ENCODE results near the gene NSL1. TPM values are rescaled to one million over a fixed set of nuclear protein-coding genes. Genes with fewer than 3 reads are reported as not detected.

NSL1 gene
- polyA plus RNA-seq, 3 donors, result 16.8 to 80.3 (median 62.3) TPM

DNA sequence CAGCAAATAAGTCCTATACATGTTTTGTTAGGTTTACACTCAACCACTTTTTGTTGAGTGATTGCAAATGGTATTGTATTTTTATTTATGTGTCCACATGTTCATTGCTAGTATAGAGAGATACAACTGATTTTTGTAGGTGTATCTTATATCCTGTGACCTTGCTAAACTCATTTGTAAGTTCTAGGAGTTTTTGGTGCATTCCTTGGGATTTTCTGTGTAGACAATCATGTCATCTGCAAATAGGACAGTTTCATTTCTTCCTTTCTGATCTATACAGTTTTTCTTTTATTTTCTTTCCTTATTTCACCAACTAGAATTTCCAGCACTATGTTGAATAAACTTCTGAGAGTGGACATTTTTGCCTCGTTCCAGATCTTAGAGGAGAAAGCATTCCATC is 75.4 kb downstream of the NSL1 start:
- Histone ChIP-seq H3K4me3 (replicated peaks in 1 of 3; ENCODE audit: low read depth in 2 of 3, low read length in 3 of 3) (no peak overlapping the region), H3K27me3 (ENCODE audit: control insufficient read depth in 2 of 2, insufficient read depth in 2 of 2, low read length in 2 of 2) (peaks cover 0 to 3% of the 10 kb centered on the region in 2 donors), H4K20me1 (ENCODE audit: insufficient read depth, low read length) (no peaks in the 10 kb centered on the region), H3K36me3 (replicated peaks in 1 of 2; ENCODE audit: control insufficient read depth in 1 of 2, insufficient read depth in 2 of 2, low read length in 2 of 2) (no peaks in the 10 kb centered on the region), H2AFZ (ENCODE audit: insufficient read depth, low read depth, low read length, poor library complexity, severe bottlenecking) (no peak overlapping the region), H3K9me3 (replicated peaks in 1 of 2; ENCODE audit: control insufficient read depth in 1 of 2, insufficient read depth in 1 of 2, low read length in 2 of 2) (no peaks in the 10 kb centered on the region), H3K4me1 (ENCODE audit: control insufficient read depth in 1 of 2, insufficient read depth in 2 of 2, low read length in 2 of 2) (no peaks in the 10 kb centered on the region), H3K4me2 (replicated peaks; ENCODE audit: extremely low read depth, low read length, poor library complexity, severe bottlenecking) (no peak overlapping the region), H3K79me2 (ENCODE audit: insufficient read depth, low read length) (no peaks in the 10 kb centered on the region), H3K27ac (ENCODE audit: low read depth in 1 of 2, low read length in 2 of 2) (no peak overlapping the region), H3K9ac (ENCODE audit: insufficient read depth, low read length, poor library complexity, severe bottlenecking) (no peak overlapping the region)
- H3K27me3 Mint-ChIP-seq (ENCODE audit: low read depth in 3 of 3), result peaks cover 8 to 12% (median 10%) of the 10 kb centered on the region in 3 donors
- peaks cover 0 to 2% (median 0%) of the 10 kb centered on the region in 7 donors for H3K9me3 Mint-ChIP-seq
- DNase-seq, result no peak
- H3K27ac Mint-ChIP-seq, result no peak overlapping the region
- H3K4me3 Mint-ChIP-seq, result no peak overlapping the region
- H3K4me1 Mint-ChIP-seq, result no peaks in the 10 kb centered on the region
- H3K36me3 Mint-ChIP-seq, result no peaks in the 10 kb centered on the region
- WGBS (ENCODE audit: insufficient coverage), result no CpG with 5 or more reads among the region's 1 CpG
- intact Hi-C loops (cut with micrococcal nuclease), result no loop called here
- TF ChIP-seq, protein P1, sequence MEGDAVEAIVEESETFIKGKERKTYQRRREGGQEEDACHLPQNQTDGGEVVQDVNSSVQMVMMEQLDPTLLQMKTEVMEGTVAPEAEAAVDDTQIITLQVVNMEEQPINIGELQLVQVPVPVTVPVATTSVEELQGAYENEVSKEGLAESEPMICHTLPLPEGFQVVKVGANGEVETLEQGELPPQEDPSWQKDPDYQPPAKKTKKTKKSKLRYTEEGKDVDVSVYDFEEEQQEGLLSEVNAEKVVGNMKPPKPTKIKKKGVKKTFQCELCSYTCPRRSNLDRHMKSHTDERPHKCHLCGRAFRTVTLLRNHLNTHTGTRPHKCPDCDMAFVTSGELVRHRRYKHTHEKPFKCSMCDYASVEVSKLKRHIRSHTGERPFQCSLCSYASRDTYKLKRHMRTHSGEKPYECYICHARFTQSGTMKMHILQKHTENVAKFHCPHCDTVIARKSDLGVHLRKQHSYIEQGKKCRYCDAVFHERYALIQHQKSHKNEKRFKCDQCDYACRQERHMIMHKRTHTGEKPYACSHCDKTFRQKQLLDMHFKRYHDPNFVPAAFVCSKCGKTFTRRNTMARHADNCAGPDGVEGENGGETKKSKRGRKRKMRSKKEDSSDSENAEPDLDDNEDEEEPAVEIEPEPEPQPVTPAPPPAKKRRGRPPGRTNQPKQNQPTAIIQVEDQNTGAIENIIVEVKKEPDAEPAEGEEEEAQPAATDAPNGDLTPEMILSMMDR (IDR thresholded peaks at IDR 0.05), result no peak

DNA sequence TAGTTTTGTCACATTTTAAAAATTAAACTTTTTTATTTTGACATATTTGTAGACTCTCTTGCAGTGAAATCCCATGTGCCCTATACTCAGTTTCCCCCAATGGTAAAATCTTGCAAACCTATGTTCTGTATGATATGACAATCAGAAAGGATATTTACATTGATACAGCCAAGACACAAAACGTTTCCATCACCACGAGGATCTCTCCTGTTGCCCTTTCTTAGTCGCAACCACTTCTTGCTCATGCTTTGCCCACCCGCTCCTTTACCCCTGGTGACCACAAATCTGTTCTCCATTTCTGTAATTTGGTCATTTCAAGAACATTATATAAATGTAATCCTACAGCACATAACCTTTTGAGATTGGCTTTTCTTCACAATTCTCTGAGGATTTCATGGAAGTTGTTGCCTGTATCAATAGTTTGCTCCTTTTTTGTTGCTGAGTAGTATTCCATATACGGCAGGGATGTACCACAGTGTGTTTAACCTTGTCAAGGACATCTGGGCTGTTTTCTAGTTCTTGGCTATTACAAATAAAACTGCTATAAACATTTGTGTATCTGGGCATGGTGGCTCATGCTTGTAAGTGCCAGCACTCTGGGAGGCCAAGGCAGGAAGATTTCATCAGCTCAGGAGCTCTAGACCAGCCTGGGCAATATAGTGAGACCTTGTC is 78.0 kb downstream of the NSL1 start:
- H3K27ac ChIP-seq (ENCODE audit: low read depth in 1 of 2, low read length in 2 of 2), result no peak overlapping the region
- no peak overlapping the region for H3K4me3 Mint-ChIP-seq
- no peaks in the 10 kb centered on the region for H4K20me1 ChIP-seq (ENCODE audit: insufficient read depth, low read length)
- 93% methylated on average over 3 of the region's 5 CpGs for whole genome bisulfite sequencing (ENCODE audit: insufficient coverage)
- intact Hi-C loops (cut with micrococcal nuclease), result no loop called here
- H3K9ac ChIP-seq (ENCODE audit: insufficient read depth, low read length, poor library complexity, severe bottlenecking), result no peak overlapping the region
- peaks cover 0 to 2% (median 0%) of the 10 kb centered on the region in 7 donors for H3K9me3 Mint-ChIP-seq
- H3K36me3 ChIP-seq (replicated peaks in 1 of 2; ENCODE audit: control insufficient read depth in 1 of 2, insufficient read depth in 2 of 2, low read length in 2 of 2), result no peaks in the 10 kb centered on the region
- H3K4me1 ChIP-seq (ENCODE audit: control insufficient read depth in 1 of 2, insufficient read depth in 2 of 2, low read length in 2 of 2), result peaks cover 8 to 10% of the 10 kb centered on the region in 2 donors
- peaks cover 0 to 3% of the 10 kb centered on the region in 2 donors for H3K27me3 ChIP-seq (ENCODE audit: control insufficient read depth in 2 of 2, insufficient read depth in 2 of 2, low read length in 2 of 2)
- no peak overlapping the region for H3K27ac Mint-ChIP-seq
- DNase-seq, result no peak
- H3K4me3 ChIP-seq (replicated peaks in 1 of 3; ENCODE audit: low read depth in 2 of 3, low read length in 3 of 3), result no peak overlapping the region
- H3K27me3 Mint-ChIP-seq (ENCODE audit: low read depth in 3 of 3), result peaks cover 5 to 11% (median 11%) of the 10 kb centered on the region in 3 donors
- H3K4me1 Mint-ChIP-seq, result peaks cover 9% of the 10 kb centered on the region
- H3K4me2 ChIP-seq (replicated peaks; ENCODE audit: extremely low read depth, low read length, poor library complexity, severe bottlenecking), result no peak overlapping the region
- no peak overlapping the region for H2AFZ ChIP-seq (ENCODE audit: insufficient read depth, low read depth, low read length, poor library complexity, severe bottlenecking)
- TF ChIP-seq, protein P1 (IDR thresholded peaks at IDR 0.05), result no peak
- no peaks in the 10 kb centered on the region for H3K79me2 ChIP-seq (ENCODE audit: insufficient read depth, low read length)
- no peaks in the 10 kb centered on the region for H3K36me3 Mint-ChIP-seq
- no peaks in the 10 kb centered on the region for H3K9me3 ChIP-seq (replicated peaks in 1 of 2; ENCODE audit: control insufficient read depth in 1 of 2, insufficient read depth in 1 of 2, low read length in 2 of 2)
